ENCODE measurements around the gene TNN.
"Not testable (repeated sequence)": the region's sequence is repeated elsewhere in the genome, so short reads cannot be mapped to it uniquely, and the experiment has no call there.

The TNN gene

GRCh38 chr1:175070818-175071217, 3.2 kb downstream of the TNN start:
- DNase-seq (ENCODE audit: low read depth) = no peak

- no peak for DNase-seq (ENCODE audit: low read depth)
These were observed 3.8 kb downstream of the TNN start for GRCh38 chr1:175071276-175071943.

GRCh38 chr1:175072099-175072951, 4.7 kb downstream of the TNN start:
- DNase-seq (ENCODE audit: low read depth) = peak; percentile 36

- no peak for DNase-seq (ENCODE audit: low read depth)
These were observed 5.4 kb downstream of the TNN start for GRCh38 chr1:175073061-175073460.

GRCh38 chr1:175073633-175074032, 6.0 kb downstream of the TNN start:
- no peak for DNase-seq (ENCODE audit: low read depth)

GRCh38 chr1:175075572-175076568, 8.2 kb downstream of the TNN start:
- DNase-seq (ENCODE audit: low read depth) = no peak

- no peak for DNase-seq (ENCODE audit: low read depth)
These were observed 9.9 kb downstream of the TNN start for GRCh38 chr1:175077356-175078030.

- no peak for DNase-seq (ENCODE audit: low read depth)
These were observed 11.0 kb downstream of the TNN start for GRCh38 chr1:175078629-175079028.

GRCh38 chr1:175079338-175079737, 11.7 kb downstream of the TNN start:
- DNase-seq (ENCODE audit: low read depth) = no peak

- no peak for DNase-seq (ENCODE audit: low read depth)
These were observed 12.4 kb downstream of the TNN start for GRCh38 chr1:175080030-175080429.

- no peak for DNase-seq (ENCODE audit: low read depth)
These were observed 14.3 kb downstream of the TNN start for GRCh38 chr1:175081983-175082382.

GRCh38 chr1:175088525-175088951, 20.9 kb downstream of the TNN start:
- no peak for DNase-seq (ENCODE audit: low read depth)

- DNase-seq (ENCODE audit: low read depth) = no peak
These were observed 21.6 kb downstream of the TNN start for GRCh38 chr1:175089136-175089718.

GRCh38 chr1:175090780-175091179, 23.1 kb downstream of the TNN start:
- no peak for DNase-seq (ENCODE audit: low read depth)

GRCh38 chr1:175094626-175095025, 27.0 kb downstream of the TNN start:
- DNase-seq (ENCODE audit: low read depth) = no peak

GRCh38 chr1:175095069-175095468, 27.4 kb downstream of the TNN start:
- no peak for DNase-seq (ENCODE audit: low read depth)

GRCh38 chr1:175095978-175096607, 28.5 kb downstream of the TNN start:
- no peak for DNase-seq (ENCODE audit: low read depth)

- no peak for DNase-seq (ENCODE audit: low read depth)
These were observed 29.7 kb downstream of the TNN start for GRCh38 chr1:175097361-175097760.

GRCh38 chr1:175099916-175100315, 32.3 kb downstream of the TNN start:
- no peak for DNase-seq (ENCODE audit: low read depth)

- not testable (repeated sequence) for DNase-seq (ENCODE audit: low read depth)
These were observed 34.5 kb downstream of the TNN start for GRCh38 chr1:175102166-175102565.

- DNase-seq (ENCODE audit: low read depth) = not testable (repeated sequence)
These were observed 38.9 kb downstream of the TNN start for GRCh38 chr1:175106536-175106935.

Measured in GM04504 (cell line).